Astrocyte of the cerebellum (primary cell): ENCODE measurements around the gene SAP30BP.

Source experiments
- DNase-seq: peaks from one replicate; pipeline ENCODE4 v3.0.0-alpha.2; 2011; ENCODE audit warnings: low read depth
- H3K4me3 ChIP-seq: 2 replicates; pipeline ENCODE4 v1.5.1; 2011; ENCODE audit warnings: mild to moderate bottlenecking, low read depth, low read length, moderate library complexity
- CTCF ChIP-seq: IDR thresholded peaks from 2 replicates; pipeline ENCODE4 v1.5.1; 2012; ENCODE audit warnings: low read length, low read depth, moderate library complexity, mild to moderate bottlenecking; ENCODE audit errors: missing control alignments
- in situ Hi-C: cut with HindIII; loops from 2 replicates; pipeline ENCODE4 v1.10.0; 2017; ENCODE audit warnings: low sequenced_read_pairs

The SAP30BP gene

GRCh38 chr17:75647061-75647460 is 20.1 kb upstream of the SAP30BP start:
- in situ Hi-C loops = no loop called here
- no peak overlapping the region for H3K4me3 ChIP-seq
- no peak for TF ChIP-seq CTCF
- no peak for DNase-seq

- in situ Hi-C loops = no loop called here
- no peak for TF ChIP-seq CTCF
- no peak for DNase-seq
- H3K4me3 ChIP-seq = no peak overlapping the region
These were observed 19.2 kb upstream of the SAP30BP start for GRCh38 chr17:75647921-75648320.

- no peak for TF ChIP-seq CTCF
- no peak overlapping the region for H3K4me3 ChIP-seq
- in situ Hi-C loops = no loop called here
- DNase-seq = no peak
These were observed 17.5 kb upstream of the SAP30BP start for GRCh38 chr17:75649687-75650086.

GRCh38 chr17:75650874-75651273 is 16.3 kb upstream of the SAP30BP start:
- DNase-seq = no peak
- TF ChIP-seq CTCF = no peak
- no peak overlapping the region for H3K4me3 ChIP-seq
- in situ Hi-C loops = no loop called here

- no peak for DNase-seq
- H3K4me3 ChIP-seq = no peak overlapping the region
- no peak for TF ChIP-seq CTCF
- in situ Hi-C loops = no loop called here
These were observed 14.8 kb upstream of the SAP30BP start for GRCh38 chr17:75652341-75652740.

GRCh38 chr17:75652934-75653549 is 14.1 kb upstream of the SAP30BP start:
- peak; percentile 16 for DNase-seq
- no peak overlapping the region for H3K4me3 ChIP-seq
- peak; percentile 96 for TF ChIP-seq CTCF
- in situ Hi-C loops = no loop called here
